CD4-positive, CD25-positive, alpha-beta regulatory T cell (primary cell): ENCODE measurements around the gene NUDT9. TPM values are rescaled to one million over a fixed set of nuclear protein-coding genes. Genes with fewer than 3 reads are reported as not detected.
"Not testable (repeated sequence)": the region's sequence is repeated elsewhere in the genome, so short reads cannot be mapped to it uniquely, and the experiment has no call there.

Source experiments
- ATAC-seq, 2 donors: fragments of 150-1000 bp; cut with Tn5 transposase; one replicate each; pipeline ENCODE4 v1.10.0; 2021; ENCODE audit warnings: low read depth in 2 of 2, moderate number of reproducible peaks in 2 of 2, moderate library complexity in 1 of 2
- DNase-seq, 3 donors: peaks; one replicate each; pipeline versions ENCODE4 v3.0.0 to v3.0.0-alpha.2; 2012 to 2022; ENCODE audit warnings: mixed read lengths in 1 of 3
- H3K27ac ChIP-seq: one replicate; pipeline ENCODE4 v1.7.0; 2013; ENCODE audit warnings: mild to moderate bottlenecking, low read length; ENCODE audit not compliant: insufficient read depth, poor library complexity, severe bottlenecking
- H3K27me3 ChIP-seq: one replicate; pipeline ENCODE4 v1.7.0; 2013; ENCODE audit warnings: low read length; ENCODE audit not compliant: control insufficient read depth, insufficient read depth
- H3K36me3 ChIP-seq: one replicate; pipeline ENCODE4 v1.7.0; 2013; ENCODE audit warnings: mild to moderate bottlenecking, low read length, moderate library complexity; ENCODE audit not compliant: control insufficient read depth, insufficient read depth
- H3K4me1 ChIP-seq: 2 replicates; pipeline ENCODE4 v1.7.0; 2013; ENCODE audit warnings: mild to moderate bottlenecking, low read length; ENCODE audit not compliant: insufficient read depth, control insufficient read depth, poor library complexity, severe bottlenecking
- H3K4me3 ChIP-seq: one replicate; pipeline ENCODE4 v1.7.0; 2013; ENCODE audit warnings: low read depth, mild to moderate bottlenecking, low read length, moderate library complexity
- H3K9me3 ChIP-seq, 2 experiments: 1 replicate in 1 of 2; 2 replicates in 1 of 2; pipeline ENCODE4 v1.7.0; 2013; ENCODE audit warnings: low read length in 2 of 2, mild to moderate bottlenecking in 1 of 2, moderate library complexity in 1 of 2; ENCODE audit not compliant: control insufficient read depth in 2 of 2
- H3K27ac Mint-ChIP-seq, 3 donors: one replicate each; pipeline ENCODE4 v1.8.0; 2020 to 2022; ENCODE audit warnings: mild to moderate bottlenecking in 3 of 3, mixed read lengths in 3 of 3, moderate library complexity in 2 of 3
- H3K27me3 Mint-ChIP-seq: one replicate; pipeline ENCODE4 v1.8.0; 2022; ENCODE audit warnings: mild to moderate bottlenecking, mixed read lengths
- H3K36me3 Mint-ChIP-seq: one replicate; pipeline ENCODE4 v1.8.0; 2020; ENCODE audit warnings: mixed read lengths
- H3K4me1 Mint-ChIP-seq, 4 donors: one replicate each; pipeline ENCODE4 v1.8.0; 2020 to 2022; ENCODE audit warnings: mixed read lengths in 4 of 4, mild to moderate bottlenecking in 1 of 4
- H3K4me3 Mint-ChIP-seq, 4 donors: one replicate each; pipeline ENCODE4 v1.8.0; 2020 to 2022; ENCODE audit warnings: mild to moderate bottlenecking in 4 of 4, mixed read lengths in 4 of 4, moderate library complexity in 3 of 4
- H3K9me3 Mint-ChIP-seq, 7 donors: one replicate each; pipeline ENCODE4 v1.8.0; 2020 to 2022; ENCODE audit warnings: mixed read lengths in 7 of 7, mild to moderate bottlenecking in 3 of 7, moderate library complexity in 2 of 7
- polyA plus RNA-seq, 4 donors: library from polyadenylated mRNA; unstranded; fragments of 300-500 nt; fragmentation: Illumina TruSeq; gene quantifications; one replicate each; pipeline ENCODE4 v1.2.3, GENCODE V29; 2021
- total RNA-seq: library from RNA; stranded (reverse); gene quantifications from one replicate; pipeline ENCODE4 v1.2.3, GENCODE V29; 2022

NUDT9 gene
- total and polyA plus RNA-seq, 5 donors from 2014 or later = 12.5 to 23.1 (median 19.8) TPM

- Mint-ChIP-seq H3K4me3 (no peak overlapping the region), H3K36me3 (peaks cover 5% of the 10 kb centered on the region), H3K27ac (no peak overlapping the region), H3K9me3 (peaks cover 0 to 5% (median 3%) of the 10 kb centered on the region in 7 donors), H3K27me3 (peaks cover 19% of the 10 kb centered on the region), H3K4me1 (peaks cover 0 to 10% (median under 1%) of the 10 kb centered on the region in 4 donors)
- Histone ChIP-seq H3K27me3 (no peaks in the 10 kb centered on the region), H3K9me3 (no peaks in the 10 kb centered on the region), H3K4me3 (no peak overlapping the region), H3K4me1 (no peaks in the 10 kb centered on the region), H3K27ac (no peak overlapping the region), H3K36me3 (no peaks in the 10 kb centered on the region)
- ATAC-seq = no peak
- DNase-seq = no peak
Measured at GRCh38 chr4:87489678-87490077, 67.3 kb downstream of the NUDT9 start.

DNA sequence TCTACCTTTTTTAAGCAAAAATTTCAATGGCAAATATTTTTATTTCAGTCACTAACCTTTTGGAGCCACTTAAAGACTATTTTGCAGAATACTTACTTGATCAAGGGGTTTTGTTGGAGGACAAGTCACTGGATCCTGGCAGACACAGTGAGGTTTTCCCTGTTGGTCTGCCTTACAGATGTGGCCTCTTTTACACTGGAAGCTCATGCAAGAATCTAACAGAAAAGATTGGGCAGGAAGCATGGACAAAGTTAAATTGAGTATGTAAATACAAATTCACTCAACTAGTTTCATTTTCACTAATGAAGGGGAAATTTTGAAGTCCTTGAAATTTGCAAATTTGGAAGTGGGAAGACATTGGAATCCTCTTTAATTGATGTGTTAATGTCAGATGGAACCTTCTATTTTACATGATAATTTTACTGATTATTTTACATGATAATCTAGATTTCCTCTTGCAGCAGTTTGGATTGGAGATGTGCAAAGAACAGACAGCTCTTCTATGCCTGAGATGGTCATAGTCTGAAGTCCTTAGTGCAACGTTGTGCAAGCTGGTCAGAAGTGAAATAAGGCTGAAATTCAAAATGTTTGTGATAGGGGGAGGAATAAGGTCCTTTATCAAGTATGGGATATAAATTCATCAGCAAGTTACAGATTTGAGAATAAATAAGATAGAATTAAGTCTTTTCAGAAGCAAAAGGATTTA lies 68.4 kb downstream of the NUDT9 start:
- Histone ChIP-seq H3K36me3 (no peaks in the 10 kb centered on the region), H3K27me3 (no peaks in the 10 kb centered on the region), H3K9me3 (no peaks in the 10 kb centered on the region), H3K4me3 (no peak overlapping the region), H3K27ac (no peak overlapping the region), H3K4me1 (no peaks in the 10 kb centered on the region)
- peak overlapping the region in 1 of 4 donors; percentile 52 for H3K4me3 Mint-ChIP-seq
- peaks cover 0 to 4% (median 2%) of the 10 kb centered on the region in 7 donors for H3K9me3 Mint-ChIP-seq
- peaks cover 5% of the 10 kb centered on the region for H3K36me3 Mint-ChIP-seq
- no peak for ATAC-seq
- H3K27me3 Mint-ChIP-seq = peaks cover 16% of the 10 kb centered on the region
- no peak overlapping the region for H3K27ac Mint-ChIP-seq
- peaks cover 0 to 10% (median under 1%) of the 10 kb centered on the region in 4 donors for H3K4me1 Mint-ChIP-seq
- DNase-seq = no peak

- H3K9me3 Mint-ChIP-seq = peaks cover 0 to 4% (median 0%) of the 10 kb centered on the region in 7 donors
- peaks cover 5% of the 10 kb centered on the region for H3K36me3 Mint-ChIP-seq
- no peaks in the 10 kb centered on the region for H3K36me3 ChIP-seq
- no peak overlapping the region for H3K27ac Mint-ChIP-seq
- no peaks in the 10 kb centered on the region for H3K27me3 ChIP-seq
- no peak for DNase-seq
- H3K4me1 Mint-ChIP-seq = peaks cover 0 to 10% (median under 1%) of the 10 kb centered on the region in 4 donors
- H3K27ac ChIP-seq = no peak overlapping the region
- peaks cover 10% of the 10 kb centered on the region for H3K27me3 Mint-ChIP-seq
- H3K4me3 Mint-ChIP-seq = no peak overlapping the region
- ATAC-seq = no peak
- H3K9me3 ChIP-seq = no peaks in the 10 kb centered on the region
- no peak overlapping the region for H3K4me3 ChIP-seq
- H3K4me1 ChIP-seq = no peaks in the 10 kb centered on the region
Measured at GRCh38 chr4:87491436-87491835, 69.1 kb downstream of the NUDT9 start.

- ATAC-seq = not testable (repeated sequence)
Measured at GRCh38 chr4:87491851-87492250, 69.5 kb downstream of the NUDT9 start.

GRCh38 chr4:87493115-87493514 lies 70.7 kb downstream of the NUDT9 start:
- no peaks in the 10 kb centered on the region for H3K36me3 ChIP-seq
- no peak for ATAC-seq
- Mint-ChIP-seq H3K4me3 (no peak overlapping the region), H3K36me3 (peaks cover 5% of the 10 kb centered on the region), H3K27me3 (peaks cover 4% of the 10 kb centered on the region), H3K27ac (no peak overlapping the region), H3K4me1 (peaks cover 0 to 13% (median under 1%) of the 10 kb centered on the region in 4 donors), H3K9me3 (peaks cover 0 to 3% (median 0%) of the 10 kb centered on the region in 7 donors)
- H3K4me3 ChIP-seq = no peak overlapping the region
- no peaks in the 10 kb centered on the region for H3K27me3 ChIP-seq
- H3K4me1 ChIP-seq = no peaks in the 10 kb centered on the region
- no peak overlapping the region for H3K27ac ChIP-seq
- no peaks in the 10 kb centered on the region for H3K9me3 ChIP-seq
- DNase-seq = no peak

More at GRCh38 chr4:87491851-87492250, 69.5 kb downstream of the NUDT9 start:
- H3K27me3 ChIP-seq, H3K27ac Mint-ChIP-seq, H3K9me3 ChIP-seq, H3K4me3 Mint-ChIP-seq, H3K4me1 Mint-ChIP-seq, H3K36me3 ChIP-seq, H3K27ac ChIP-seq, H3K27me3 Mint-ChIP-seq, H3K4me3 ChIP-seq, DNase-seq, H3K36me3 Mint-ChIP-seq, H3K4me1 ChIP-seq, H3K9me3 Mint-ChIP-seq: not testable (repeated sequence)

DNA sequence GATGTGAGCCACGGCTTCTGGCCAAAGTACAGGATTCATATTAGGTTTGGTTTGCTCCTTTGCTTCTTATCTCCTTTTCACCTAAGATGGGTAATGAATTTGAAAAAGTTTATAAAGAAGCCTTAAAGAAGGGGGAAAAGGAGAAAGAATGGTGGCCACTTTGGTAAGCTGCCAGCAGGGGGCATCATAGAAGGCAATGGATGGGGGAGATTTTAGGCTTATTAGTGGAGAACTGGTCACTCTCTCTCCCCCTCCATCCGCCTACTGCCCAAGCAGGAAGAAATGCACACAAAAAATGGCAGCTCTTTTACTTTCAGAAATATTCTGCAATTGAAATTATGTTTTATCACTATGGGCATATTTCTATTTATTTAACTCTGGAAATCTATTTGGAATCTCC lies 74.8 kb downstream of the NUDT9 start:
- ATAC-seq = no peak
- Mint-ChIP-seq H3K36me3 (no peaks in the 10 kb centered on the region), H3K4me3 (peak overlapping the region in 1 of 4 donors; percentile 74)

GRCh38 chr4:87497578-87497977 lies 75.2 kb downstream of the NUDT9 start:
- Histone ChIP-seq H3K4me3 (no peak overlapping the region), H3K27ac (no peak overlapping the region), H3K36me3 (no peaks in the 10 kb centered on the region), H3K27me3 (no peaks in the 10 kb centered on the region), H3K9me3 (no peaks in the 10 kb centered on the region), H3K4me1 (peaks cover 11% of the 10 kb centered on the region)
- ATAC-seq = no peak
- H3K27me3 Mint-ChIP-seq = peaks cover 4% of the 10 kb centered on the region
- DNase-seq = no peak
- peak overlapping the region in 1 of 4 donors; percentile 74 for H3K4me3 Mint-ChIP-seq
- no peak overlapping the region for H3K27ac Mint-ChIP-seq
- peaks cover 2 to 29% (median 17%) of the 10 kb centered on the region in 4 donors for H3K4me1 Mint-ChIP-seq
- no peaks in the 10 kb centered on the region for H3K36me3 Mint-ChIP-seq
- peaks cover 0 to 2% (median 0%) of the 10 kb centered on the region in 7 donors for H3K9me3 Mint-ChIP-seq

More for the DNA sequence above, 74.8 kb downstream of the NUDT9 start:
- Histone ChIP-seq H3K36me3 (no peaks in the 10 kb centered on the region), H3K27ac (no peak overlapping the region), H3K27me3 (no peaks in the 10 kb centered on the region), H3K4me1 (peaks cover 11% of the 10 kb centered on the region), H3K4me3 (no peak overlapping the region), H3K9me3 (no peaks in the 10 kb centered on the region)
- Mint-ChIP-seq H3K9me3 (peaks cover 0 to 2% (median 0%) of the 10 kb centered on the region in 7 donors), H3K27ac (peak overlapping the region in 1 of 3 donors; percentile 9), H3K27me3 (peaks cover 4% of the 10 kb centered on the region), H3K4me1 (peaks cover 2 to 29% (median 17%) of the 10 kb centered on the region in 4 donors)
- DNase-seq = peak in 1 of 3 donors; percentile 21
